Neuron (in vitro differentiated cells): Measurements from ENCODE around the gene C3orf70.

Experiments used
- H2AFZ ChIP-seq: one replicate; pipeline ENCODE4 v1.6.1; 2013; ENCODE audit warnings: low read depth, mild to moderate bottlenecking, inconsistent platforms, low read length, moderate library complexity
- H3K27me3 ChIP-seq: one replicate; pipeline ENCODE4 v1.6.1; 2013; ENCODE audit warnings: low read length; ENCODE audit not compliant: insufficient read depth
- H3K36me3 ChIP-seq: one replicate; pipeline ENCODE4 v1.6.1; 2013; ENCODE audit warnings: low read length; ENCODE audit not compliant: insufficient read depth
- H3K4me1 ChIP-seq: one replicate; pipeline ENCODE4 v1.6.1; 2013; ENCODE audit warnings: low read length; ENCODE audit not compliant: insufficient read depth
- H3K4me3 ChIP-seq: 2 replicates; pipeline ENCODE4 v1.5.1; 2013; ENCODE audit warnings: mild to moderate bottlenecking, low read length, moderate library complexity
- H3K9me3 ChIP-seq: one replicate; pipeline ENCODE4 v1.6.1; 2013; ENCODE audit warnings: low read length

The C3orf70 gene

GRCh38 chr3:185152410-185153170 is at the start of gene C3orf70:
C3orf70 (minus strand) TSS chr3:185153060; CDS start chr3:185152823, 237 bp downstream.
- Histone ChIP-seq H3K9me3 (no peaks in the 10 kb centered on the region), H2AFZ (peak within 1 kb of the TSS; percentile 93), H3K27me3 (peaks cover 22% of the 10 kb centered on the region), H3K4me1 (peaks cover 5% of the 10 kb centered on the region), H3K36me3 (no peaks in the 10 kb centered on the region), H3K4me3 (peak within 1 kb of the TSS; percentile 62)

- no peak overlapping the region for H3K4me3 ChIP-seq
- no peaks in the 10 kb centered on the region for H3K36me3 ChIP-seq
- H2AFZ ChIP-seq: no peak overlapping the region
- H3K9me3 ChIP-seq: peaks cover 4% of the 10 kb centered on the region
- H3K4me1 ChIP-seq: no peaks in the 10 kb centered on the region
- no peaks in the 10 kb centered on the region for H3K27me3 ChIP-seq
Measured at GRCh38 chr3:185200639-185201038, 47.8 kb upstream of the C3orf70 start.

GRCh38 chr3:185199671-185200070 is 46.8 kb upstream of the C3orf70 start:
- Histone ChIP-seq H3K4me3 (no peak overlapping the region), H3K36me3 (no peaks in the 10 kb centered on the region), H2AFZ (no peak overlapping the region), H3K27me3 (no peaks in the 10 kb centered on the region), H3K4me1 (no peaks in the 10 kb centered on the region), H3K9me3 (peaks cover 4% of the 10 kb centered on the region)

- peaks cover 4% of the 10 kb centered on the region for H3K9me3 ChIP-seq
- no peaks in the 10 kb centered on the region for H3K36me3 ChIP-seq
- H3K4me3 ChIP-seq: no peak overlapping the region
- H2AFZ ChIP-seq: no peak overlapping the region
- H3K27me3 ChIP-seq: no peaks in the 10 kb centered on the region
- no peaks in the 10 kb centered on the region for H3K4me1 ChIP-seq
Measured at GRCh38 chr3:185199206-185199605, 46.3 kb upstream of the C3orf70 start.

- no peaks in the 10 kb centered on the region for H3K36me3 ChIP-seq
- H3K4me3 ChIP-seq: no peak overlapping the region
- H3K9me3 ChIP-seq: peaks cover 6% of the 10 kb centered on the region
- H3K4me1 ChIP-seq: no peaks in the 10 kb centered on the region
- H2AFZ ChIP-seq: no peak overlapping the region
- H3K27me3 ChIP-seq: no peaks in the 10 kb centered on the region
Measured at GRCh38 chr3:185197068-185197467, 44.2 kb upstream of the C3orf70 start.

GRCh38 chr3:185195652-185196051 is 42.8 kb upstream of the C3orf70 start:
- no peaks in the 10 kb centered on the region for H3K4me1 ChIP-seq
- H2AFZ ChIP-seq: no peak overlapping the region
- H3K36me3 ChIP-seq: no peaks in the 10 kb centered on the region
- H3K27me3 ChIP-seq: no peaks in the 10 kb centered on the region
- no peak overlapping the region for H3K4me3 ChIP-seq
- peaks cover 1% of the 10 kb centered on the region for H3K9me3 ChIP-seq

GRCh38 chr3:185188816-185189215 is 36.0 kb upstream of the C3orf70 start:
- peaks cover 1% of the 10 kb centered on the region for H3K9me3 ChIP-seq
- no peaks in the 10 kb centered on the region for H3K36me3 ChIP-seq
- no peaks in the 10 kb centered on the region for H3K4me1 ChIP-seq
- no peak overlapping the region for H2AFZ ChIP-seq
- H3K27me3 ChIP-seq: no peaks in the 10 kb centered on the region
- no peak overlapping the region for H3K4me3 ChIP-seq

GRCh38 chr3:185187391-185187790 is 34.5 kb upstream of the C3orf70 start:
- Histone ChIP-seq H3K36me3 (no peaks in the 10 kb centered on the region), H3K9me3 (no peaks in the 10 kb centered on the region), H3K4me3 (no peak overlapping the region), H3K4me1 (no peaks in the 10 kb centered on the region), H2AFZ (no peak overlapping the region), H3K27me3 (no peaks in the 10 kb centered on the region)

GRCh38 chr3:185176750-185177359 is 24.0 kb upstream of the C3orf70 start:
- no peak overlapping the region for H3K4me3 ChIP-seq
- no peaks in the 10 kb centered on the region for H3K9me3 ChIP-seq
- H3K36me3 ChIP-seq: no peaks in the 10 kb centered on the region
- peaks cover 9% of the 10 kb centered on the region for H3K4me1 ChIP-seq
- no peak overlapping the region for H2AFZ ChIP-seq
- no peaks in the 10 kb centered on the region for H3K27me3 ChIP-seq

- H3K36me3 ChIP-seq: no peaks in the 10 kb centered on the region
- peak overlapping the region; percentile 46 for H2AFZ ChIP-seq
- H3K4me3 ChIP-seq: no peak overlapping the region
- H3K27me3 ChIP-seq: no peaks in the 10 kb centered on the region
- H3K4me1 ChIP-seq: peaks cover 9% of the 10 kb centered on the region
- H3K9me3 ChIP-seq: no peaks in the 10 kb centered on the region
Measured at GRCh38 chr3:185175370-185175987, 22.6 kb upstream of the C3orf70 start.

GRCh38 chr3:185172086-185173049 is 19.5 kb upstream of the C3orf70 start:
- Histone ChIP-seq H3K36me3 (no peaks in the 10 kb centered on the region), H3K4me3 (no peak overlapping the region), H2AFZ (no peak overlapping the region), H3K27me3 (no peaks in the 10 kb centered on the region), H3K9me3 (no peaks in the 10 kb centered on the region), H3K4me1 (peaks cover 9% of the 10 kb centered on the region)

GRCh38 chr3:185164428-185165217 is 11.8 kb upstream of the C3orf70 start:
- no peaks in the 10 kb centered on the region for H3K36me3 ChIP-seq
- peaks cover 3% of the 10 kb centered on the region for H3K27me3 ChIP-seq
- H3K4me1 ChIP-seq: peaks cover 4% of the 10 kb centered on the region
- no peaks in the 10 kb centered on the region for H3K9me3 ChIP-seq
- H2AFZ ChIP-seq: no peak overlapping the region
- no peak overlapping the region for H3K4me3 ChIP-seq
